ENCODE measurements around the gene CACNA2D2.
A peak's percentile ranks its signal among the peaks of the same experiment; 100 is the strongest.

CACNA2D2 gene

DNA sequence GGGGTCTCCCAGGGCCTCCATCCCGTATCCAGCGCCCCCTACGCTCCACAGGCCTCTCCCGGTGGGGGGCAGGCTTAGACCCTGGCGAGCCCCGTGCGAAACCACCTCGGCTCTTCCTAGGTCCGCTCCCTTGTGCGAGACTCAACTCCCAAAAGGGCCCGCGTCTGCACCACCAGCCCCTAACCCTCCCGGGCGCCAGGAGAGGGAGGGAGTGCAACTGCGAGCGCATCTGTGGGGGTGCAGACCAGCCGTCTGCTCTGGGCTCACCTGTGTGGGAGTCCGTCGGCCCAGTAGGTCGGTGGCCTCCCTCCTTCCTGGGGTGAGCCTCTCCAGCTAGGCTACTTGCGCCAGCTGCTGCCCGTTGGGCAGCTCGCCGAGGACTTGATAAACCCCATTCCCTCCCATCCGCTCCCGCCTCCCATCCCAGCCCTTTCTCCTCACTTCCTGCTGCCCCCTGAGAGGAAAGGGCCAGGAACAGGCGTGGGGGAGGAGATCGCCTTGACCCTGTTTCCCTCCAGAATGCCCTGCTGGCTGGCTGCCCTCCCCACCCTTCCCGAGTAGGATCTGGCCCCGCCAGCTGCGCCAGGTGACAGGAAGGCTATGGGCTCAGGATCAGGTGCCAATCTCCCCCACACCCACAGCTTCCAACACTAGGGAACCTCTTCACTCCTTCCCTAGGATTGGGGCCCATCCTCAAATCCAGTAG, 180.9 kb downstream of the CACNA2D2 start, which contains the start of gene HYAL2:
TSS of gene HYAL2 (minus strand) at position 360 of the 706 bp plus-strand sequence. CDS start 2,256 bp downstream, outside the sequence.
- peak; percentile 51 for DNase-seq

GRCh38 chr3:50322115-50322385, 181.4 kb downstream of the CACNA2D2 start:
- no peak for DNase-seq

DNA sequence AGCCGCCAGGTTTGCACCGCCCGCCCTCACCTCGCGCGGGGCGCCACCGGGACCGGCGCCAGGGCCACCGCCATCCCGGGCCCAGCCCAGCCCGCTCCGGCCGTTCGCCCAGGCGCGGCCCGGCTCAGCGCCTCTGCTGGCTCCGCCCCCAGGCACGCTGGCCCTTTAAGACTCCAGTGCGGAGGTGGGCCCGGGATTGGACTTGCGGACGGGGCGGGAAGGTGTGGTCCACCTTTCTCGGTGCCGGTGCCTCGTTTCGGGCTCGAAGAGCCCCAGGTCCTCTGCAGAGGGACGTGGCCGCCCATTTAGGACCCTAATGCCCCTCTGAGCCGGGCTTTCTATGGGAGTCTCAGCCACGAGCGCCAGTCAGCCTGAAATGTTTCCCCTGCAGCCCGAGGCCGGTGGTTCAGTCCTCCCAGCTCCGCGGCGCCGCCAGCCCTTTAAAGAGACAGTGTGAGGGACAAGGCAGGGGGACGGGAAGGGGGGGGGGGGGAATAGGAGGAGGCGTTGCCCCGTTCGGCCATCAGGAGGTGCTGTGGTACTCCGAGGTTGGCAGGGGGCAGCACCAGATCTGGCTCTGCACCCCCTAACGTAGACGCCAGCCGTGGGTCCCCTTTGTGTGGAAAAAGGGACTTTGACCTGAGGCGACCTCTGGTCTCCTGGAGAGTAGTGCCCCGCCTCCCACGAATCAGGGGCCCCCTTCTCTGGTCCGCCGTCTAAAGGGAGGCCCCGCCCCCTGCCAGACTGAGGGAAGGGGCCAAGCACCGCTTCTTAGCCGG, 181.9 kb downstream of the CACNA2D2 start:
- DNase-seq: peak; percentile 79

DNA sequence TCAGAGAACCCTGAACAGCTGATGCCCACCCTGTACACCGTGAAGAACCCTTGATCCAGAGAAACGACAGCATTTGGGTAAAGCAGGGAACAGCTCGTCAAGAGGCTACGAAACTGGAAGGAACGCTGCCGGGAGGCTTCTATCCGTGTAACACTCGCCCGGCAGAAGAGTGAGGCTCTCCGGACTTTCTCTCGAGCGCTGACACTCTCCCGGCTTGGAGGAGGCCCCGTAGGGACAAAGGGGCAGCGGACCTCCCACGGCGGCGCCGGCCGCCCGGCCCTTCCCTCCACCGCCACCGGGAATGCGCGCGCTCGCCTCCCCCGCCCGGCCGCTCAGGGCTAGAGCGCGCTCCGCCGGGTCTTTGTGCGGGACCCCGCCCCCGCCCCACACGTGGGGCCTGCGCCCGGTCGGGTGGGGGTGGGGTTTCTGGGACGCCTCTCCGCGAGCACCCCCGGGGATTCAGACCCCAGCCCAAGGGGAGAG, 182.5 kb downstream of the CACNA2D2 start:
- DNase-seq: peak; percentile 46

- no peak for DNase-seq
These were observed 183.4 kb downstream of the CACNA2D2 start for GRCh38 chr3:50319894-50320625.

DNA sequence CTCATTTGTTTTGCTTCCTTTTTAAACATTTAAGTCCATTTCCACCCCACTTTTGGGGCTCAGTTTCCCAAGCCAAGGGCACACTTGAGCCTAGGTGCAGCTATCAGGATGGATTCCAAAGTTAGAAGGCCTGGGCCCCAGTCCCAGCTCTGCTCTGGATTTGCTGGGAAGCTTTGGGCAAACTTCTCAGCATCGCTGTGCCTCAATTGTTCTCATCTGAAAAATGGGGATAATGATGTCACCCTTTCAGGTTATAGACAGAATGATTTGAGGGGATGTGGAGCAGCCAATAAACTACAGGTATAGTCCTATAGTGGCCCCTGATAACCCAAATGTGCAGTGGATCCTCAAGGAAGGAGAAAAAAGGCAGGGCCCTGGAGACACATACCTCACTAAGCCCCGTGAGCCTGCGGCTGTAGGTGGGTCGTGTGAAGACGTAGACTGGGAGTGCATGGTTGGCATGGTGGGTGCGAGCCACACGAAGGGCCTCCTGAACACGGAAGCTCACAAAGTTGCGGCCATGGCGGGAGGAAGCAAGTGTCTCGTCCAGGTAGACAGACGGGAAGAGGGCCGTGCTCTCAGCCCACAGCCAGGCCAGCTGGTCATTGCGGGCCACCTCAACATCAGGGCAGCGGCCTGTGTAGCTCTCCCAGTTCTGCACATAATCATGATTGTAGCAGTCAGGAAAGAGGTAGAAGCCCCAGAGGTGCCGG, 184.1 kb downstream of the CACNA2D2 start:
- DNase-seq: no peak

- DNase-seq: no peak
These were observed 184.8 kb downstream of the CACNA2D2 start for GRCh38 chr3:50318615-50319014.

GRCh38 chr3:50318163-50318562, 185.3 kb downstream of the CACNA2D2 start:
- DNase-seq: no peak

- DNase-seq: no peak
These were observed 186.1 kb downstream of the CACNA2D2 start for GRCh38 chr3:50317300-50317699.

DNA sequence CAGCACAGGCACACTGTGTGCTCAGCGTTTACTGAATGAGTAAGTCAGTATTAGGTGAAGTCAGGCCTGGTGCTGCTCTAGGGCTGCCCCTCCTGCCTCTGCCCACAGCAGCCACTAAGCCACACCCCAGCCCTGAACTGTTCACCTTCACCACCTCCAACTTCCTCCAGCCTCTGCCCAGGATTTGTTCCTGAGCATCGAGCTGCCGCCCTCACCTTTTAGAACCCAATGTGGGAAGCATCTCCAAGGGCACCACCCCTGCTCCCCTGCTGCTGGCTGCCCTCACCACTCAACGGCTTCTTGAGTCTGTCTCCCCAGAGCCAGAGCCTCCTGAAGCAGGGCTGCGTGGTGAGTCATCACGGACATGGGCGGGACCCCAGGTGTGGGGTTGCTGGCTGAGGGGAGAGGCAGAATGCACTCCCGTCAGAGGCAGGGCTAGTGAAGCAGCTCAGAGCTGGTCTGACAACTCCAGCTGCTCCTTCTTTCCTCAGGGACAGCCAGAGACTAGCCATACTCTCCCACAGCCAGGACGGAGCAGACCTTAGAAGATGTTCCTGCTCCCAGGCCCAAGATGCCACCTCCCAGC, 186.7 kb downstream of the CACNA2D2 start:
- no peak for DNase-seq

GRCh38 chr3:50314816-50315215, 188.6 kb downstream of the CACNA2D2 start:
- no peak for DNase-seq

DNA sequence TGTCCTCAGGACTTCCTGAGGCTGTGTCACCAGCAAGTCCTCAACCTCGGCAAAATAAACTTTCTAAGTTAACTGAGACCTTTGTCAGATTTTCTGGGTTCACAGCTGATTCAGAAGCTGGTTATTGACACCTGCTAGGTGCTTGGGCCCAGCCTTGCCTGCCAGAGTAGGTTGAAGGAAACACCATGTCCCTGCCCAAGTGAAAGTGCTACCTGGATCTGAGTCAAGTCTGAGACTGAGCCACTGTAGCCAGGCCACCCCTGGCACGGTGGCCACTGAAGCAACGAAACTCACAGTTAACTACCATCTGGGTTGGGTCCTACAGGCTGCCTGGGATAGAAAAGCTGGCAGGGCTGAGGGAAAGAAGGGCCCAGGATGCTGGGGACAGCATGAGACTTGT, 189.1 kb downstream of the CACNA2D2 start:
- DNase-seq: no peak
